Hepatocyte (in vitro differentiated cells): ENCODE data around the gene NME7. TPM values are rescaled to one million over a fixed set of nuclear protein-coding genes. Genes with fewer than 3 reads are reported as not detected.

Experiments used
- DNase-seq: peaks from one replicate; pipeline ENCODE4 v3.0.0-alpha.2; 2016; ENCODE audit warnings: low spot score
- H2AFZ ChIP-seq: fragments of 200-600 bp; sonication (generic); 2 replicates; pipeline ENCODE4 v1.6.0; 2016; ENCODE audit warnings: antibody characterized with exemption, mild to moderate bottlenecking
- H3K27ac ChIP-seq: fragments of 200-600 bp; sonication (generic); 2 replicates; pipeline ENCODE4 v1.5.1; 2016; ENCODE audit warnings: mild to moderate bottlenecking
- H3K27me3 ChIP-seq: fragments of 200-600 bp; sonication (generic); 2 replicates; pipeline ENCODE4 v1.6.1; 2016
- H3K36me3 ChIP-seq: fragments of 200-600 bp; sonication (generic); replicated peaks from 2 replicates; pipeline ENCODE4 v1.5.1; 2016; ENCODE audit warnings: low read depth; ENCODE audit not compliant: insufficient read depth
- H3K4me1 ChIP-seq: fragments of 200-600 bp; sonication (generic); 2 replicates; pipeline ENCODE4 v1.5.1; 2016; ENCODE audit warnings: mild to moderate bottlenecking, moderate library complexity; ENCODE audit not compliant: insufficient read depth
- H3K4me2 ChIP-seq: fragments of 200-600 bp; sonication (generic); 2 replicates; pipeline ENCODE4 v1.6.0; 2016
- H3K4me3 ChIP-seq: fragments of 200-600 bp; sonication (generic); 2 replicates; pipeline ENCODE4 v1.5.1; 2016; ENCODE audit warnings: mild to moderate bottlenecking
- H3K79me2 ChIP-seq: fragments of 200-600 bp; sonication (generic); 2 replicates; pipeline ENCODE4 v1.6.0; 2017; ENCODE audit warnings: mild to moderate bottlenecking
- H3K9me2 ChIP-seq: fragments of 200-600 bp; sonication (generic); replicated peaks from 2 replicates; pipeline ENCODE4 v1.6.0; 2017; ENCODE audit warnings: mild to moderate bottlenecking; ENCODE audit not compliant: insufficient read depth
- H3K9me3 ChIP-seq: fragments of 200-600 bp; sonication (generic); 2 replicates; pipeline ENCODE4 v1.5.1; 2016; ENCODE audit warnings: low read depth, mild to moderate bottlenecking
- H4K20me1 ChIP-seq: fragments of 200-600 bp; sonication (generic); 2 replicates; pipeline ENCODE4 v1.6.0; 2016; ENCODE audit warnings: mild to moderate bottlenecking; ENCODE audit not compliant: insufficient read depth, poor library complexity, severe bottlenecking
- CTCF ChIP-seq: fragments of 200-600 bp; sonication (generic); IDR thresholded peaks from 2 replicates; pipeline ENCODE4 v1.5.1; 2016; ENCODE audit warnings: antibody characterized with exemption, mild to moderate bottlenecking; ENCODE audit not compliant: poor library complexity
- EZH2 ChIP-seq: fragments of 200-600 bp; sonication (generic); IDR thresholded peaks from 2 replicates; pipeline ENCODE4 v1.6.1; 2016; ENCODE audit warnings: antibody characterized with exemption, mild to moderate bottlenecking, borderline replicate concordance
- EZH2phosphoT487 ChIP-seq: fragments of 200-600 bp; sonication (generic); IDR thresholded peaks from one replicate; pipeline ENCODE4 v1.6.1; 2018; ENCODE audit warnings: antibody characterized with exemption, mild to moderate bottlenecking, low read depth, moderate library complexity; ENCODE audit not compliant: unreplicated experiment, severe bottlenecking
- WGBS: methylation state at CpG from one replicate; pipeline ENCODE4 v1.1.6; 2016; ENCODE audit warnings: low lambda C conversion rate; ENCODE audit errors: missing lambda C conversion rate; 5-methylcytosine and 5-hydroxymethylcytosine counted together
- polyA plus RNA-seq: library from polyadenylated mRNA; unstranded; fragments of >200 nt; fragmentation: Nextera tagmentation; extraction: Ambion mirVana; gene quantifications from 2 replicates; pipeline ENCODE4 v1.2.1, GENCODE V29; 2016
- total RNA-seq: library from RNA; depleted of rRNA; stranded (reverse); fragments of >200 nt; gene quantifications from 2 replicates; pipeline ENCODE4 v1.2.3, GENCODE V29; 2014

The NME7 gene
- total and polyA plus RNA-seq, 2 experiments from 2014 or later = 13.7 to 76.5 TPM

GRCh38 chr1:169161496-169162194 lies 206.0 kb downstream of the NME7 start:
- Histone ChIP-seq H3K27me3 (no peaks in the 10 kb centered on the region), H2AFZ (no peak overlapping the region), H3K79me2 (no peaks in the 10 kb centered on the region), H3K27ac (peak overlapping the region; percentile 23), H3K4me2 (no peak overlapping the region), H3K4me3 (no peak overlapping the region), H3K4me1 (peaks cover 13% of the 10 kb centered on the region), H4K20me1 (no peaks in the 10 kb centered on the region), H3K9me3 (no peaks in the 10 kb centered on the region), H3K36me3 (no peaks in the 10 kb centered on the region), H3K9me2 (no peaks in the 10 kb centered on the region)
- TF ChIP-seq EZH2phosphoT487 = no peak
- no peak for TF ChIP-seq EZH2
- 67% methylated on average over 4 of the region's 4 CpGs for WGBS
- no peak for DNase-seq

GRCh38 chr1:169160845-169161495 lies 206.6 kb downstream of the NME7 start:
- TF ChIP-seq CTCF (no peak), EZH2 (no peak), EZH2phosphoT487 (no peak)
- WGBS = 52% methylated on average over 3 of the region's 3 CpGs
- H3K27ac ChIP-seq = peak overlapping the region; percentile 23
- H3K9me3 ChIP-seq = no peaks in the 10 kb centered on the region
- H3K79me2 ChIP-seq = no peaks in the 10 kb centered on the region
- no peaks in the 10 kb centered on the region for H3K27me3 ChIP-seq
- H3K4me2 ChIP-seq = no peak overlapping the region
- DNase-seq = no peak
- no peaks in the 10 kb centered on the region for H3K9me2 ChIP-seq
- H3K4me3 ChIP-seq = no peak overlapping the region
- H3K4me1 ChIP-seq = peaks cover 14% of the 10 kb centered on the region
- H2AFZ ChIP-seq = no peak overlapping the region
- no peaks in the 10 kb centered on the region for H4K20me1 ChIP-seq
- no peaks in the 10 kb centered on the region for H3K36me3 ChIP-seq

GRCh38 chr1:169156580-169156979 lies 211.0 kb downstream of the NME7 start:
- no peak for TF ChIP-seq EZH2
- no peak for TF ChIP-seq CTCF
- TF ChIP-seq EZH2phosphoT487 = no peak
- Histone ChIP-seq H3K36me3 (no peaks in the 10 kb centered on the region), H4K20me1 (no peaks in the 10 kb centered on the region), H3K27me3 (no peaks in the 10 kb centered on the region), H2AFZ (no peak overlapping the region), H3K4me2 (no peak overlapping the region), H3K4me1 (peaks cover 21% of the 10 kb centered on the region), H3K79me2 (no peaks in the 10 kb centered on the region), H3K4me3 (no peak overlapping the region), H3K27ac (peak overlapping the region; percentile 37), H3K9me2 (no peaks in the 10 kb centered on the region), H3K9me3 (no peaks in the 10 kb centered on the region)
- WGBS = 83% methylated on average over 3 of the region's 3 CpGs
- no peak for DNase-seq

GRCh38 chr1:169155675-169156074 lies 211.9 kb downstream of the NME7 start:
- H3K27ac ChIP-seq = peak overlapping the region; percentile 37
- no peaks in the 10 kb centered on the region for H4K20me1 ChIP-seq
- no peak overlapping the region for H2AFZ ChIP-seq
- no peak for DNase-seq
- H3K4me1 ChIP-seq = peaks cover 12% of the 10 kb centered on the region
- H3K9me2 ChIP-seq = no peaks in the 10 kb centered on the region
- no peak for TF ChIP-seq CTCF
- TF ChIP-seq EZH2phosphoT487 = no peak
- no peak for TF ChIP-seq EZH2
- no peak overlapping the region for H3K4me3 ChIP-seq
- no peaks in the 10 kb centered on the region for H3K9me3 ChIP-seq
- H3K79me2 ChIP-seq = no peaks in the 10 kb centered on the region
- H3K36me3 ChIP-seq = no peaks in the 10 kb centered on the region
- 95% methylated on average over 1 of the region's 1 CpG for WGBS
- H3K4me2 ChIP-seq = no peak overlapping the region
- no peaks in the 10 kb centered on the region for H3K27me3 ChIP-seq
